ENCODE data around the gene FIBCD1. TPM values are rescaled to one million over a fixed set of nuclear protein-coding genes. Genes with fewer than 3 reads are reported as not detected.

The FIBCD1 gene
- total and polyA plus RNA-seq, 2 experiments from 2014 or later = 20.2 to 23.7 TPM

- in situ Hi-C loops (cut with MboI) = no loop called here
- H3K4me3 ChIP-seq = no peak overlapping the region
Observed at GRCh38 chr9:130871395-130872062, 67.5 kb downstream of the FIBCD1 start.

GRCh38 chr9:130870491-130871381, 68.3 kb downstream of the FIBCD1 start:
- in situ Hi-C loops (cut with MboI) = no loop called here
- Histone ChIP-seq H2AFZ (no peak overlapping the region), H3K9ac (no peak overlapping the region), H3K9me2 (ENCODE audit: insufficient read depth) (no peaks in the 10 kb centered on the region), H3K27ac (no peak overlapping the region), H4K20me1 (ENCODE audit: insufficient read depth) (0 out of 2 replicates have a peak, but pooled peaks cover 5% of the 10 kb centered on the region), H3K79me2 (ENCODE audit: insufficient read depth) (peaks cover 100% of the 10 kb centered on the region), H3K4me1 (ENCODE audit: insufficient read depth) (peaks cover 18% of the 10 kb centered on the region), H3K27me3 (replicated peaks; ENCODE audit: insufficient read depth) (no peaks in the 10 kb centered on the region), H3K36me3 (ENCODE audit: low read depth) (peaks cover 44% of the 10 kb centered on the region; the same call in 1 of the 2 replicates), H3K4me3 (no peak overlapping the region), H3K9me3 (ENCODE audit: low read depth) (no peaks in the 10 kb centered on the region), H3F3A (ENCODE audit: insufficient read depth) (peaks cover 54% of the 10 kb centered on the region), H3K4me2 (ENCODE audit: unreplicated experiment) (no peak overlapping the region)
- 81 to 87% methylated on average over 17 of the region's 17 CpGs for WGBS, 2 experiments (ENCODE audit: low coverage in 1 of 2, low lambda C conversion rate in 2 of 2, missing lambda C conversion rate in 2 of 2)
- no peak for TF ChIP-seq EZH2 (IDR thresholded peaks at IDR 0.05; ENCODE audit: insufficient read depth, poor library complexity, severe bottlenecking)
- no peak for TF ChIP-seq EZH2phosphoT487 (IDR thresholded peaks at IDR 0.05; ENCODE audit: insufficient read depth, low read depth)
- no peak for DNase-seq

More at GRCh38 chr9:130871395-130872062, 67.5 kb downstream of the FIBCD1 start:
- Histone ChIP-seq H3K9me2 (ENCODE audit: insufficient read depth) (no peaks in the 10 kb centered on the region), H2AFZ (no peak overlapping the region), H3K27me3 (replicated peaks; ENCODE audit: insufficient read depth) (no peaks in the 10 kb centered on the region), H3F3A (ENCODE audit: insufficient read depth) (peaks cover 47% of the 10 kb centered on the region), H3K36me3 (ENCODE audit: low read depth) (peaks cover 45% of the 10 kb centered on the region; the same call in 1 of the 2 replicates), H3K9me3 (ENCODE audit: low read depth) (no peaks in the 10 kb centered on the region), H3K27ac (no peak overlapping the region), H3K4me1 (ENCODE audit: insufficient read depth) (peaks cover 18% of the 10 kb centered on the region), H3K4me2 (ENCODE audit: unreplicated experiment) (no peak overlapping the region), H3K79me2 (ENCODE audit: insufficient read depth) (peaks cover 100% of the 10 kb centered on the region), H4K20me1 (ENCODE audit: insufficient read depth) (0 out of 2 replicates have a peak, but pooled peaks cover 5% of the 10 kb centered on the region), H3K9ac (no peak overlapping the region)
- DNase-seq = no peak
- 64 to 73% methylated on average over 10 of the region's 10 CpGs for WGBS, 2 experiments (ENCODE audit: low coverage in 1 of 2, low lambda C conversion rate in 2 of 2, missing lambda C conversion rate in 2 of 2)
- no peak for TF ChIP-seq EZH2 (IDR thresholded peaks at IDR 0.05; ENCODE audit: insufficient read depth, poor library complexity, severe bottlenecking)

- H3K4me2 ChIP-seq (ENCODE audit: unreplicated experiment) = no peak overlapping the region
- H3K27me3 ChIP-seq (replicated peaks; ENCODE audit: insufficient read depth) = no peaks in the 10 kb centered on the region
- H3K9ac ChIP-seq = no peak overlapping the region
- H3K9me3 ChIP-seq (ENCODE audit: low read depth) = no peaks in the 10 kb centered on the region
- WGBS, 2 experiments (ENCODE audit: low coverage in 1 of 2, low lambda C conversion rate in 2 of 2, missing lambda C conversion rate in 2 of 2) = 75 to 78% methylated on average over 8 of the region's 8 CpGs
- TF ChIP-seq EZH2phosphoT487 (IDR thresholded peaks at IDR 0.05; ENCODE audit: insufficient read depth, low read depth) (no peak), EZH2 (IDR thresholded peaks at IDR 0.05; ENCODE audit: insufficient read depth, poor library complexity, severe bottlenecking) (no peak)
- H2AFZ ChIP-seq = no peak overlapping the region
- no peak overlapping the region for H3K27ac ChIP-seq
- H3K79me2 ChIP-seq (ENCODE audit: insufficient read depth) = peaks cover 100% of the 10 kb centered on the region
- peak; percentile 43 for DNase-seq
- H3K4me1 ChIP-seq (ENCODE audit: insufficient read depth) = peaks cover 18% of the 10 kb centered on the region
- H3K36me3 ChIP-seq (ENCODE audit: low read depth) = peaks cover 33% of the 10 kb centered on the region; the same call in 1 of the 2 replicates
- no peaks in the 10 kb centered on the region for H3K9me2 ChIP-seq (ENCODE audit: insufficient read depth)
- in situ Hi-C loops (cut with MboI) = loop anchor here (5.0 kb wide), 1 partner anchor 128 kb away; no protein-coding TSS in a partner anchor
- 0 out of 2 replicates have a peak, but pooled peaks cover 5% of the 10 kb centered on the region for H4K20me1 ChIP-seq (ENCODE audit: insufficient read depth)
- peaks cover 52% of the 10 kb centered on the region for H3F3A ChIP-seq (ENCODE audit: insufficient read depth)
- H3K4me3 ChIP-seq = no peak overlapping the region
Observed at GRCh38 chr9:130869250-130869649, 69.8 kb downstream of the FIBCD1 start.

GRCh38 chr9:130868230-130868629, 70.8 kb downstream of the FIBCD1 start:
- in situ Hi-C loops (cut with MboI) = loop anchor here (5.0 kb wide), 1 partner anchor 129 kb away; no protein-coding TSS in a partner anchor
- peaks cover 51% of the 10 kb centered on the region for H3F3A ChIP-seq (ENCODE audit: insufficient read depth)
- 93 to 96% methylated on average over 3 of the region's 3 CpGs for WGBS, 2 experiments (ENCODE audit: low coverage in 1 of 2, low lambda C conversion rate in 2 of 2, missing lambda C conversion rate in 2 of 2)
- peak overlapping the region; percentile 38; the same call in 1 of the 2 replicates for H3K27ac ChIP-seq
- no peaks in the 10 kb centered on the region for H3K9me2 ChIP-seq (ENCODE audit: insufficient read depth)
- H3K79me2 ChIP-seq (ENCODE audit: insufficient read depth) = peaks cover 100% of the 10 kb centered on the region
- no peak overlapping the region for H3K4me2 ChIP-seq (ENCODE audit: unreplicated experiment)
- 0 out of 2 replicates have a peak, but pooled peaks cover 5% of the 10 kb centered on the region for H4K20me1 ChIP-seq (ENCODE audit: insufficient read depth)
- H3K36me3 ChIP-seq (ENCODE audit: low read depth) = peaks cover 26% of the 10 kb centered on the region; the same call in 1 of the 2 replicates
- no peak for TF ChIP-seq EZH2phosphoT487 (IDR thresholded peaks at IDR 0.05; ENCODE audit: insufficient read depth, low read depth)
- TF ChIP-seq EZH2 (IDR thresholded peaks at IDR 0.05; ENCODE audit: insufficient read depth, poor library complexity, severe bottlenecking) = no peak
- no peak for DNase-seq
- H3K9me3 ChIP-seq (ENCODE audit: low read depth) = no peaks in the 10 kb centered on the region
- peaks cover 18% of the 10 kb centered on the region for H3K4me1 ChIP-seq (ENCODE audit: insufficient read depth)
- no peak overlapping the region for H3K9ac ChIP-seq
- no peak overlapping the region for H3K4me3 ChIP-seq
- no peak overlapping the region for H2AFZ ChIP-seq
- H3K27me3 ChIP-seq (replicated peaks; ENCODE audit: insufficient read depth) = no peaks in the 10 kb centered on the region
